Fibroblast of lung (primary cell): ENCODE data around the gene KCNK15. TPM values are rescaled to one million over a fixed set of nuclear protein-coding genes. Genes with fewer than 3 reads are reported as not detected.

Experiments
- DNase-seq, 2 donors: peaks; one replicate each; pipeline versions ENCODE4 v3.0.0 to v3.0.0-alpha.2; 2010; ENCODE audit warnings: low read depth in 2 of 2
- H2AFZ ChIP-seq: 2 replicates; pipeline ENCODE4 v1.5.1; 2012; ENCODE audit warnings: low read length, control low read depth, inconsistent platforms
- H3K27ac ChIP-seq: 2 replicates; pipeline ENCODE4 v1.5.1; 2011; ENCODE audit warnings: low read length, control low read depth; ENCODE audit not compliant: insufficient read depth
- H3K27me3 ChIP-seq: 2 replicates; pipeline ENCODE4 v1.5.1; 2011; ENCODE audit warnings: mild to moderate bottlenecking, low read length; ENCODE audit not compliant: control insufficient read depth, insufficient read depth
- H3K36me3 ChIP-seq: 2 replicates; pipeline ENCODE4 v1.5.1; 2011; ENCODE audit warnings: low read length; ENCODE audit not compliant: control insufficient read depth, insufficient read depth
- H3K4me1 ChIP-seq: 2 replicates; pipeline ENCODE4 v1.5.1; 2011; ENCODE audit warnings: low read length; ENCODE audit not compliant: control insufficient read depth, insufficient read depth; ENCODE audit errors: extremely low read depth
- H3K4me2 ChIP-seq: 2 replicates; pipeline ENCODE4 v1.5.1; 2011; ENCODE audit warnings: low read length, control low read depth; ENCODE audit not compliant: insufficient read depth; ENCODE audit errors: extremely low read depth
- H3K4me3 ChIP-seq, 4 experiments: fragments of 200-600 bp in 1 of 4; sonication (generic) in 1 of 4; replicated peaks in 1 of 4; 2 replicates each; pipeline ENCODE4 v1.5.1; 2011 to 2016; ENCODE audit warnings: low read length in 4 of 4, low read depth in 3 of 4, mild to moderate bottlenecking in 3 of 4, control low read depth in 2 of 4, inconsistent platforms in 1 of 4, mixed read lengths in 1 of 4; ENCODE audit not compliant: insufficient read depth in 1 of 4; ENCODE audit errors: control extremely low read depth in 1 of 4
- H3K79me2 ChIP-seq: 2 replicates; pipeline ENCODE4 v1.5.1; 2012; ENCODE audit warnings: mild to moderate bottlenecking, low read length, inconsistent platforms; ENCODE audit not compliant: control insufficient read depth, insufficient read depth
- H3K9ac ChIP-seq: 2 replicates; pipeline ENCODE4 v1.5.1; 2011; ENCODE audit warnings: mild to moderate bottlenecking, low read length, control low read depth; ENCODE audit not compliant: insufficient read depth
- H3K9me3 ChIP-seq: 2 replicates; pipeline ENCODE4 v1.5.1; 2012; ENCODE audit warnings: low read depth, low read length; ENCODE audit not compliant: control insufficient read depth, insufficient read depth
- H4K20me1 ChIP-seq: 2 replicates; pipeline ENCODE4 v1.5.1; 2011; ENCODE audit warnings: low read length; ENCODE audit not compliant: control insufficient read depth, insufficient read depth; ENCODE audit errors: extremely low read depth
- EZH2 ChIP-seq: IDR thresholded peaks from 2 replicates; pipeline ENCODE4 v1.5.1; 2012; ENCODE audit warnings: low read length, control low read depth, mild to moderate bottlenecking; ENCODE audit errors: missing control alignments
- polyA plus RNA-seq, 2 donors: library from polyadenylated mRNA; depleted of rRNA in 1 of 2; stranded (reverse) in 1 of 2; unstranded in 1 of 2; fragments of >200 nt; gene quantifications; 2 replicates each; pipeline ENCODE4 v1.2.1, GENCODE V29; 2011 to 2012; ENCODE audit warnings: missing spikeins in 1 of 2
- total RNA-seq: library from RNA; depleted of rRNA; stranded (reverse); fragments of >200 nt; gene quantifications from 2 replicates; pipeline ENCODE4 v1.2.1, GENCODE V29; 2014
- TF ChIP-seq, protein P1 (sequence below), 2 donors: IDR thresholded peaks in 1 of 2; conservative IDR thresholded peaks in 1 of 2; 1 replicate in 1 of 2; 2 replicates in 1 of 2; pipeline ENCODE4 v1.5.1; 2011 to 2012; ENCODE audit warnings: low read length in 2 of 2, control low read depth in 1 of 2, inconsistent platforms in 1 of 2, low read depth in 1 of 2, mild to moderate bottlenecking in 1 of 2

KCNK15 gene
- total and polyA plus RNA-seq, 2 donors (not counting 1 experiment from before 2014, with no cell fraction given) = 1.8 to 2.2 TPM

DNA sequence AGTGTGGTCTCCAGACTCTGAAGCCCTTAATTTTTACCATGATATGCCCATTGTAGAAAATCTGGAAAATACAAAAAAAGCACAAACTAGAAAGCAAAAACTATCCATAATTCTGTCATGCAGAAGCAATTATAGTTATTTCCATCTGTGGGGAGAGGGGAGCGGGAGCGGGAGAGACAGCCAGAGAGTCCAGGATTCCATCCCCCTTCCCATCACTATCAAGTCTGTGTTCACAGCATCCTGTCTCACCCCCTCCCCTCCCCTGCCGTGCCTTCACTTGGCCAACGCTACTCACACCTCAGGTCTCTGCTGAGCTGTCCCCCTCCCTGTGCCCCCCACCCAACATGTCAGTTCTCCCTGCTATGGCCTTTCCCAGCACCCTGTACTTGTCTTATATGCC is 50.2 kb downstream of the KCNK15 start:
- no peaks in the 10 kb centered on the region for H4K20me1 ChIP-seq
- peaks cover 3% of the 10 kb centered on the region for H3K27me3 ChIP-seq
- no peak for DNase-seq
- no peak overlapping the region for H2AFZ ChIP-seq
- no peak overlapping the region for H3K27ac ChIP-seq
- no peak overlapping the region for H3K4me3 ChIP-seq
- H3K36me3 ChIP-seq = no peaks in the 10 kb centered on the region
- TF ChIP-seq EZH2 = no peak
- TF ChIP-seq, protein P1, sequence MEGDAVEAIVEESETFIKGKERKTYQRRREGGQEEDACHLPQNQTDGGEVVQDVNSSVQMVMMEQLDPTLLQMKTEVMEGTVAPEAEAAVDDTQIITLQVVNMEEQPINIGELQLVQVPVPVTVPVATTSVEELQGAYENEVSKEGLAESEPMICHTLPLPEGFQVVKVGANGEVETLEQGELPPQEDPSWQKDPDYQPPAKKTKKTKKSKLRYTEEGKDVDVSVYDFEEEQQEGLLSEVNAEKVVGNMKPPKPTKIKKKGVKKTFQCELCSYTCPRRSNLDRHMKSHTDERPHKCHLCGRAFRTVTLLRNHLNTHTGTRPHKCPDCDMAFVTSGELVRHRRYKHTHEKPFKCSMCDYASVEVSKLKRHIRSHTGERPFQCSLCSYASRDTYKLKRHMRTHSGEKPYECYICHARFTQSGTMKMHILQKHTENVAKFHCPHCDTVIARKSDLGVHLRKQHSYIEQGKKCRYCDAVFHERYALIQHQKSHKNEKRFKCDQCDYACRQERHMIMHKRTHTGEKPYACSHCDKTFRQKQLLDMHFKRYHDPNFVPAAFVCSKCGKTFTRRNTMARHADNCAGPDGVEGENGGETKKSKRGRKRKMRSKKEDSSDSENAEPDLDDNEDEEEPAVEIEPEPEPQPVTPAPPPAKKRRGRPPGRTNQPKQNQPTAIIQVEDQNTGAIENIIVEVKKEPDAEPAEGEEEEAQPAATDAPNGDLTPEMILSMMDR (conservative IDR thresholded peaks at IDR 0.05 in 1 of 2, IDR thresholded peaks at IDR 0.05 in 1 of 2; ENCODE audit: low read depth in 1 of 2, low read length in 2 of 2) = no peak
- no peaks in the 10 kb centered on the region for H3K4me1 ChIP-seq
- no peak overlapping the region for H3K4me2 ChIP-seq
- no peaks in the 10 kb centered on the region for H3K9me3 ChIP-seq
- no peak overlapping the region for H3K9ac ChIP-seq
- H3K79me2 ChIP-seq = no peaks in the 10 kb centered on the region

GRCh38 chr20:44796311-44796710 is 50.6 kb downstream of the KCNK15 start:
- TF ChIP-seq EZH2 = peak; percentile 37
- TF ChIP-seq, protein P1 (conservative IDR thresholded peaks at IDR 0.05 in 1 of 2, IDR thresholded peaks at IDR 0.05 in 1 of 2; ENCODE audit: low read depth in 1 of 2, low read length in 2 of 2) = no peak
- H3K4me2 ChIP-seq = no peak overlapping the region
- no peaks in the 10 kb centered on the region for H3K9me3 ChIP-seq
- H3K4me3 ChIP-seq = no peak overlapping the region
- H2AFZ ChIP-seq = no peak overlapping the region
- no peaks in the 10 kb centered on the region for H3K4me1 ChIP-seq
- H3K27ac ChIP-seq = no peak overlapping the region
- no peaks in the 10 kb centered on the region for H4K20me1 ChIP-seq
- H3K79me2 ChIP-seq = no peaks in the 10 kb centered on the region
- H3K9ac ChIP-seq = no peak overlapping the region
- DNase-seq = no peak
- no peaks in the 10 kb centered on the region for H3K36me3 ChIP-seq
- peaks cover 3% of the 10 kb centered on the region for H3K27me3 ChIP-seq

DNA sequence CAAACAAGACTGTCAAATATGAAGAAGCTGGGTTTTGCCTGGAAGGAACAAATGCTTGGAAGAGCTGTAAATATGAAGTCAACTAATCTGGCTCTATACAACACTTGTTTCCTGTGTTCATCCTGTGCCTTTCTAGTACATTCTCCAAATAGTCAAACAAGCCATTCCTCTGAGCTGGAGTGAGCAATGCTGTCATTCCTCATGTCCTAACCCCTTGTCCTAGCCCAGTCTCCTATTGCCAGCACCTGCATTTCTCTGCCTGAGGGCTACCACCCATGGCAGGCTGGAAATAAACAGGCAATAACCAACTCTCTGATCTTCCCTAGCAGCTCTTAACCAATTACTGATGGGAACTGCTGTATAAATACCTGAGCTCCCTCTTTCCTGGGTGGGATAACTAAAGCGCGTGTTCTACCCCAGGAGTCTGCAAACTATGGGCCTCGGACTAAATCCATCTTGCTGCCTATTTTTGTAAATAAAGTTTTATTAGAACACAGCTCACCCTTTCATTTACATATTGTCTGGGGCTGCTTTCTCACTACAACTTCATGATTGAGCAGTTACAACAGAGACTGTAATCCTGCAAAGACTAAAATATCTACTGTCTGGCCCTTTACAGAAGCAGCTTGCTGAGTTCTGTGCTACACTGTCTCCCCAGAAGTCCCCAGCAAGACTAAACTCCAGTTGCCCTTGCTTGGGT is 51.2 kb downstream of the KCNK15 start:
- no peaks in the 10 kb centered on the region for H3K9me3 ChIP-seq
- no peak overlapping the region for H3K27ac ChIP-seq
- no peak overlapping the region for H3K4me2 ChIP-seq
- no peak for DNase-seq
- H3K4me1 ChIP-seq = no peaks in the 10 kb centered on the region
- TF ChIP-seq, protein P1 (conservative IDR thresholded peaks at IDR 0.05 in 1 of 2, IDR thresholded peaks at IDR 0.05 in 1 of 2; ENCODE audit: low read depth in 1 of 2, low read length in 2 of 2) = no peak
- no peak for TF ChIP-seq EZH2
- H3K4me3 ChIP-seq = no peak overlapping the region
- peaks cover 3% of the 10 kb centered on the region for H3K27me3 ChIP-seq
- no peak overlapping the region for H3K9ac ChIP-seq
- H3K79me2 ChIP-seq = no peaks in the 10 kb centered on the region
- no peaks in the 10 kb centered on the region for H3K36me3 ChIP-seq
- H4K20me1 ChIP-seq = no peaks in the 10 kb centered on the region
- H2AFZ ChIP-seq = no peak overlapping the region
